ENCODE results near the gene VRK3. TPM values are rescaled to one million over a fixed set of nuclear protein-coding genes. Genes with fewer than 3 reads are reported as not detected.

Gene VRK3
- total and polyA plus RNA-seq, 12 donors, result 15.1 to 34.9 (median 23.6) TPM

GRCh38 chr19:50042363-50043024 lies 17.3 kb upstream of the VRK3 start:
- intact Hi-C loops (cut with DNase I), result loop anchor here in 1 of 10 donors (10.0 kb wide), 1 partner anchor 92 kb away; no protein-coding TSS in a partner anchor
- 96 to 97% methylated on average over 6 of the region's 6 CpGs for WGBS, 2 donors

DNA sequence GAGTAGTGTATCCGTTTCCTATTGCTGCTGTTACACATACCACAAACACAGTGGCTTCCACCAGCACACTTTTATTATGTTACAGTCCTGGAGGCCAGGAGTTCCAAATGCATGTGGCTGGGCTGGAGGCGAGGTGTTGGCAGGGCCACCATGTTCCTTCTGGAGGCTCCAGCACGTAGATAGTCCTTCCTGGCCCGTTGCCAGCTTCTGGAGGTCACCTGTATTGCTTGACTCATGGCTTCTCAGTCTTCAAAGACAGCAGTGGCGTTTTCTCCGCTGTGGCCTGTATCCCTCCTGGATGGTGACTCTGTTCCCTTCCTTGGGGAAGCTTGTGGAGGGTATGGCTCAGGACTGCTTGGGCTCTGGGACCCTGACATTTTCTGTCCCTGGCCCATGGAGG lies 15.8 kb upstream of the VRK3 start:
- no peak overlapping the region for H3K4me3 ChIP-seq
- DNase-seq (no peak), ATAC-seq (no peak)
- peaks cover 0 to 37% (median 23%) of the 10 kb centered on the region in 11 donors for H3K9me3 ChIP-seq
- no peak for TF ChIP-seq CTCF (IDR thresholded peaks at IDR 0.05)
- H3K27ac ChIP-seq, result no peak overlapping the region
- whole genome bisulfite sequencing, 2 donors, result 87 to 91% methylated on average over 6 of the region's 6 CpGs
- intact Hi-C loops (cut with DNase I), result loop anchor here in 1 of 10 donors (10.0 kb wide), 1 partner anchor 94 kb away; no protein-coding TSS in a partner anchor
- H3K27me3 ChIP-seq, result no peaks in the 10 kb centered on the region
- H3K4me1 ChIP-seq, result no peaks in the 10 kb centered on the region
- peaks cover 18 to 100% (median 76%) of the 10 kb centered on the region in 9 donors for H3K36me3 ChIP-seq

More at GRCh38 chr19:50042363-50043024, 17.3 kb upstream of the VRK3 start:
- no peak overlapping the region for H3K4me3 ChIP-seq
- DNase-seq (no peak), ATAC-seq (no peak)
- no peaks in the 10 kb centered on the region for H3K4me1 ChIP-seq
- no peak for TF ChIP-seq CTCF (IDR thresholded peaks at IDR 0.05)
- no peak overlapping the region for H3K27ac ChIP-seq
- no peaks in the 10 kb centered on the region for H3K27me3 ChIP-seq
- H3K36me3 ChIP-seq, result peaks cover 18 to 99% (median 85%) of the 10 kb centered on the region in 9 donors
- peaks cover 0 to 52% (median 35%) of the 10 kb centered on the region in 11 donors for H3K9me3 ChIP-seq

DNA sequence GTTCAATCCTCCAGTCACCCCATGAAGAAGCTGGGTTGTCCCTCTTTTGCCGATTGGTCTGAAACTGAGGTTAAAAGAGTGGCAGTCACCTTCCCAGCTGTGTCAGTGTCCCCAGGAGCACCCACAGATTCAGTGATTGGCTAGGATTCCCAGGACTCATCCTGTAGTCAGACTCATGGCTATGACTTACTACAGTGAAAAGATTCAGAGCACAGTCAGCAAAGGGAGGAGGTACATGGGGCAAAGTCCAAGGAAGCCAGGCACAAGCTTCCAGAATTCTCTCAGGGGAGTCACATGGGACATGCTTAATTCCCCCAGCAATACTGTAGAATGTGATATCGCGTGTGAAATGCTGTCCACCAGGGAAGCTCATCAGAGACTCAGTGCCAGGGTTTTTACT lies 14.8 kb upstream of the VRK3 start:
- Histone ChIP-seq H3K27ac (no peak overlapping the region), H3K4me1 (no peaks in the 10 kb centered on the region), H3K4me3 (no peak overlapping the region), H3K9me3 (peaks cover 0 to 27% (median 13%) of the 10 kb centered on the region in 11 donors), H3K36me3 (peaks cover 8 to 97% (median 66%) of the 10 kb centered on the region in 9 donors), H3K27me3 (no peaks in the 10 kb centered on the region)
- TF ChIP-seq CTCF (IDR thresholded peaks at IDR 0.05), result no peak
- ATAC-seq (no peak), DNase-seq (no peak)
- WGBS, 2 donors, result 92% methylated on average over 3 of the region's 3 CpGs
- intact Hi-C loops (cut with DNase I), result loop anchor here in 1 of 10 donors (10.0 kb wide), 1 partner anchor 95 kb away; no protein-coding TSS in a partner anchor

- WGBS, 2 donors, result 96 to 97% methylated on average over 3 of the region's 3 CpGs
- ATAC-seq (no peak), DNase-seq (no peak)
- no peak for TF ChIP-seq CTCF (IDR thresholded peaks at IDR 0.05)
- Histone ChIP-seq H3K36me3 (peaks cover 0 to 97% (median 53%) of the 10 kb centered on the region in 9 donors), H3K4me1 (no peaks in the 10 kb centered on the region), H3K27me3 (no peaks in the 10 kb centered on the region), H3K27ac (no peak overlapping the region), H3K9me3 (no peaks in the 10 kb centered on the region), H3K4me3 (no peak overlapping the region)
- intact Hi-C loops (cut with DNase I), result no loop called here
Observed at GRCh38 chr19:50036908-50037307, 11.7 kb upstream of the VRK3 start.
